Astrocyte (in vitro differentiated cells and primary cell): ENCODE results near the gene KLHL42.

Experiments
- CTCF ChIP-seq: IDR thresholded peaks from 2 replicates; pipeline ENCODE4 v1.5.1; 2011; ENCODE audit warnings: low read depth, mild to moderate bottlenecking, inconsistent platforms, low read length, moderate library complexity; ENCODE audit not compliant: insufficient read depth
- EZH2 ChIP-seq: IDR thresholded peaks from 2 replicates; pipeline ENCODE4 v1.6.1; 2012; ENCODE audit warnings: mild to moderate bottlenecking, low read length, inconsistent platforms; ENCODE audit not compliant: insufficient read depth

- TF ChIP-seq CTCF (no peak), EZH2 (no peak)
These were observed 28.5 kb upstream of the KLHL42 start for GRCh38 chr12:27751386-27752047.
